Stimulated activated CD8-positive, alpha-beta memory T cell treated with anti-CD3 and anti-CD28 coated beads, Interleukin-7, amount 100 ng/mL, for 1 hour (primary cell): ENCODE measurements around the gene CATSPER4.
A peak's percentile ranks its signal among the peaks of the same experiment; 100 is the strongest.

Experiments
- DNase-seq, 2 donors: peaks; one replicate each; pipeline ENCODE4 v3.0.0-alpha.2; 2020; ENCODE audit warnings: low read depth in 2 of 2

CATSPER4 gene

GRCh38 chr1:26164861-26165842 lies 25.2 kb upstream of the CATSPER4 start:
- no peak for DNase-seq

- DNase-seq = no peak
These were observed 23.6 kb upstream of the CATSPER4 start for GRCh38 chr1:26166719-26167281.

GRCh38 chr1:26168410-26169197 lies 21.8 kb upstream of the CATSPER4 start, which contains the start of gene C1orf232:
Gene C1orf232, minus strand, starts transcription at chr1:26168963. Its CDS starts 464 bp downstream, at chr1:26168499.
- no peak for DNase-seq

- DNase-seq = no peak
These were observed 21.2 kb upstream of the CATSPER4 start for GRCh38 chr1:26169198-26169554.

- peak; percentile 68 to 77 for DNase-seq
These were observed 20.5 kb upstream of the CATSPER4 start, which contains the start of gene ZNF593 for GRCh38 chr1:26169669-26170471. Gene ZNF593, plus strand, starts transcription at chr1:26169908. Its CDS starts 76 bp downstream, at chr1:26169984.

GRCh38 chr1:26170472-26170821 lies 20.0 kb upstream of the CATSPER4 start:
- no peak for DNase-seq

GRCh38 chr1:26171084-26172072 lies 19.0 kb upstream of the CATSPER4 start, which contains the start of gene ZNF593OS:
Gene ZNF593OS, minus strand, starts transcription at chr1:26171832. Its CDS starts 171 bp downstream, at chr1:26171661.
- no peak for DNase-seq

- DNase-seq = no peak
These were observed 15.1 kb upstream of the CATSPER4 start for GRCh38 chr1:26175346-26175745.

- no peak for DNase-seq
These were observed 13.2 kb upstream of the CATSPER4 start, which contains the start of gene CNKSR1 for GRCh38 chr1:26177182-26177684. Gene CNKSR1, plus strand, starts transcription at chr1:26177491. Its CDS starts 57 bp downstream, at chr1:26177548.

GRCh38 chr1:26180010-26180506 lies 10.3 kb upstream of the CATSPER4 start:
- no peak for DNase-seq

- DNase-seq = no peak
These were observed 8.6 kb upstream of the CATSPER4 start for GRCh38 chr1:26181586-26182382.

GRCh38 chr1:26182383-26182696 lies 8.1 kb upstream of the CATSPER4 start:
- no peak for DNase-seq

GRCh38 chr1:26184086-26184485 lies 6.3 kb upstream of the CATSPER4 start:
- no peak for DNase-seq

GRCh38 chr1:26184883-26185282 lies 5.5 kb upstream of the CATSPER4 start:
- DNase-seq = no peak

- no peak for DNase-seq
These were observed 2.5 kb upstream of the CATSPER4 start for GRCh38 chr1:26187882-26188281.

GRCh38 chr1:26188477-26188876 lies 1.9 kb upstream of the CATSPER4 start:
- DNase-seq = no peak

GRCh38 chr1:26189331-26189730 lies 1.1 kb upstream of the CATSPER4 start:
- DNase-seq = no peak

- DNase-seq = no peak
These were observed 589 bp upstream of the CATSPER4 start for GRCh38 chr1:26189751-26190275.

- DNase-seq = no peak
These were observed 1.3 kb downstream of the CATSPER4 start for GRCh38 chr1:26191739-26192138.
